Ishikawa (cell line): Measurements from ENCODE around the gene SP5.

Experiments used
- CEBPB ChIP-seq: IDR thresholded peaks from 2 replicates; pipeline ENCODE4 v1.6.1; 2012
- CREB1 ChIP-seq: IDR thresholded peaks from 2 replicates; pipeline ENCODE4 v1.6.1; 2012; ENCODE audit warnings: low read depth
- EGR1 ChIP-seq: IDR thresholded peaks from 2 replicates; pipeline ENCODE4 v1.6.1; 2012
- EP300 ChIP-seq: IDR thresholded peaks from 2 replicates; pipeline ENCODE4 v1.6.1; 2012; ENCODE audit warnings: borderline replicate concordance
- FOXM1 ChIP-seq: IDR thresholded peaks from 2 replicates; pipeline ENCODE4 v1.6.1; 2012; ENCODE audit warnings: low read depth, borderline replicate concordance
- MAX ChIP-seq: IDR thresholded peaks from 2 replicates; pipeline ENCODE4 v1.6.1; 2012
- NFIC ChIP-seq: IDR thresholded peaks from 2 replicates; pipeline ENCODE4 v1.6.1; 2012
- RAD21 ChIP-seq: IDR thresholded peaks from 2 replicates; pipeline ENCODE4 v1.6.1; 2012; ENCODE audit warnings: low read depth
- REST ChIP-seq: IDR thresholded peaks from 2 replicates; pipeline ENCODE4 v1.6.1; 2012; ENCODE audit warnings: low read depth, mild to moderate bottlenecking
- TAF1 ChIP-seq: IDR thresholded peaks from 2 replicates; pipeline ENCODE4 v1.6.1; 2012; ENCODE audit warnings: low read depth, mild to moderate bottlenecking
- TCF12 ChIP-seq: IDR thresholded peaks from 2 replicates; pipeline ENCODE4 v1.6.1; 2012; ENCODE audit warnings: low read depth
- TEAD4 ChIP-seq: IDR thresholded peaks from 2 replicates; pipeline ENCODE4 v1.6.1; 2012
- USF1 ChIP-seq: IDR thresholded peaks from 2 replicates; pipeline ENCODE4 v1.6.1; 2012
- YY1 ChIP-seq: IDR thresholded peaks from 2 replicates; pipeline ENCODE4 v1.6.1; 2012; ENCODE audit warnings: low read depth
- ZBTB7A ChIP-seq: IDR thresholded peaks from 2 replicates; pipeline ENCODE4 v1.6.1; 2012; ENCODE audit warnings: low read depth

SP5 gene

GRCh38 chr2:170719810-170720209, 4.7 kb downstream of the SP5 start:
- no peak for TF ChIP-seq TAF1
- TF ChIP-seq ZBTB7A = no peak
- TF ChIP-seq TEAD4 = no peak
- TF ChIP-seq EGR1 = no peak
- no peak for TF ChIP-seq MAX
- TF ChIP-seq NFIC = no peak
- TF ChIP-seq FOXM1 = no peak
- TF ChIP-seq YY1 = no peak
- TF ChIP-seq REST = no peak
- no peak for TF ChIP-seq TCF12
- TF ChIP-seq EP300 = no peak
- no peak for TF ChIP-seq CREB1

- TF ChIP-seq MAX (no peak), RAD21 (no peak), REST (no peak), ZBTB7A (no peak), CREB1 (no peak), TEAD4 (no peak), EGR1 (no peak), YY1 (no peak), CEBPB (no peak), TAF1 (no peak), NFIC (no peak), USF1 (no peak), TCF12 (no peak), EP300 (no peak)
Measured at GRCh38 chr2:170721678-170722077, 6.5 kb downstream of the SP5 start.

GRCh38 chr2:170722301-170722700, 7.2 kb downstream of the SP5 start:
- TF ChIP-seq CREB1 = no peak
- TF ChIP-seq ZBTB7A = no peak
- no peak for TF ChIP-seq RAD21
- no peak for TF ChIP-seq REST
- no peak for TF ChIP-seq FOXM1
- TF ChIP-seq CEBPB = no peak
- no peak for TF ChIP-seq EGR1
- TF ChIP-seq TCF12 = no peak
- no peak for TF ChIP-seq EP300
- no peak for TF ChIP-seq USF1
- no peak for TF ChIP-seq YY1
- no peak for TF ChIP-seq NFIC
- TF ChIP-seq TAF1 = no peak
- TF ChIP-seq TEAD4 = no peak
- no peak for TF ChIP-seq MAX

- TF ChIP-seq MAX = no peak
- TF ChIP-seq YY1 = no peak
- no peak for TF ChIP-seq USF1
- TF ChIP-seq CEBPB = no peak
- TF ChIP-seq TAF1 = no peak
- no peak for TF ChIP-seq TCF12
- no peak for TF ChIP-seq EGR1
- no peak for TF ChIP-seq TEAD4
- TF ChIP-seq NFIC = no peak
- TF ChIP-seq FOXM1 = no peak
- no peak for TF ChIP-seq CREB1
- no peak for TF ChIP-seq EP300
- TF ChIP-seq RAD21 = no peak
- TF ChIP-seq REST = no peak
- TF ChIP-seq ZBTB7A = no peak
Measured at GRCh38 chr2:170723446-170723958, 8.4 kb downstream of the SP5 start.
